Measurements from ENCODE around the gene FRY.

The FRY gene

GRCh38 chr13:32087955-32088747 is 56.6 kb downstream of the FRY start:
- no peak overlapping the region for H3K4me2 ChIP-seq (ENCODE audit: low read length)

GRCh38 chr13:32092496-32092895 is 60.9 kb downstream of the FRY start:
- Histone ChIP-seq H3K4me1 (no peaks in the 10 kb centered on the region), H2AFZ (no peak overlapping the region), H3K9ac (no peak overlapping the region), H3K27me3 (ENCODE audit: control insufficient read depth, insufficient read depth, low read length) (no peaks in the 10 kb centered on the region), H3K9me3 (ENCODE audit: control insufficient read depth, low read length) (no peaks in the 10 kb centered on the region), H3K4me2 (ENCODE audit: low read length) (no peak overlapping the region), H3K79me2 (no peaks in the 10 kb centered on the region), H3K27ac (no peak overlapping the region), H3K4me3 (ENCODE audit: low read depth, low read length) (no peak overlapping the region), H3K36me3 (ENCODE audit: control insufficient read depth, insufficient read depth, low read length) (no peaks in the 10 kb centered on the region)
- no peak for TF ChIP-seq CTCF (IDR thresholded peaks at IDR 0.05)

More at GRCh38 chr13:32087955-32088747, 56.6 kb downstream of the FRY start:
- H3K27ac ChIP-seq, result no peak overlapping the region
- no peak overlapping the region for H3K9ac ChIP-seq
- no peak overlapping the region for H2AFZ ChIP-seq
- H3K4me3 ChIP-seq (ENCODE audit: low read depth, low read length), result no peak overlapping the region
- H3K27me3 ChIP-seq (ENCODE audit: control insufficient read depth, insufficient read depth, low read length), result no peaks in the 10 kb centered on the region
- no peaks in the 10 kb centered on the region for H3K9me3 ChIP-seq (ENCODE audit: control insufficient read depth, low read length)
- H3K36me3 ChIP-seq (ENCODE audit: control insufficient read depth, insufficient read depth, low read length), result no peaks in the 10 kb centered on the region
- no peaks in the 10 kb centered on the region for H3K79me2 ChIP-seq
- TF ChIP-seq CTCF (IDR thresholded peaks at IDR 0.05), result no peak
- no peaks in the 10 kb centered on the region for H3K4me1 ChIP-seq

- Histone ChIP-seq H3K27ac (no peak overlapping the region), H3K9ac (no peak overlapping the region), H3K4me2 (ENCODE audit: low read length) (no peak overlapping the region), H3K9me3 (ENCODE audit: control insufficient read depth, low read length) (no peaks in the 10 kb centered on the region), H3K36me3 (ENCODE audit: control insufficient read depth, insufficient read depth, low read length) (no peaks in the 10 kb centered on the region), H2AFZ (no peak overlapping the region), H3K4me1 (no peaks in the 10 kb centered on the region), H3K27me3 (ENCODE audit: control insufficient read depth, insufficient read depth, low read length) (no peaks in the 10 kb centered on the region), H3K79me2 (no peaks in the 10 kb centered on the region), H3K4me3 (ENCODE audit: low read depth, low read length) (no peak overlapping the region)
- TF ChIP-seq CTCF (IDR thresholded peaks at IDR 0.05), result no peak
Measured at GRCh38 chr13:32093006-32093405, 61.4 kb downstream of the FRY start.

- TF ChIP-seq CTCF (IDR thresholded peaks at IDR 0.05), result no peak
- Histone ChIP-seq H3K9ac (no peak overlapping the region), H3K9me3 (ENCODE audit: control insufficient read depth, low read length) (no peaks in the 10 kb centered on the region)
Measured at GRCh38 chr13:32098272-32098671, 66.7 kb downstream of the FRY start.

More at GRCh38 chr13:32098272-32098671, 66.7 kb downstream of the FRY start:
- Histone ChIP-seq H3K4me1 (no peaks in the 10 kb centered on the region), H3K36me3 (ENCODE audit: control insufficient read depth, insufficient read depth, low read length) (no peaks in the 10 kb centered on the region), H3K27me3 (ENCODE audit: control insufficient read depth, insufficient read depth, low read length) (no peaks in the 10 kb centered on the region), H3K79me2 (no peaks in the 10 kb centered on the region), H3K4me2 (ENCODE audit: low read length) (no peak overlapping the region), H2AFZ (no peak overlapping the region), H3K4me3 (ENCODE audit: low read depth, low read length) (no peak overlapping the region), H3K27ac (no peak overlapping the region)

Data from parathyroid adenoma (tissue), 2 donors.